GM18861 (cell line): ENCODE data around the gene CCN6.

Experiments
- ATAC-seq: cut with Tn5 transposase; IDR thresholded peaks from one replicate; pipeline ENCODE4 v1.9.1; 2021; ENCODE audit not compliant: unreplicated experiment

CCN6 gene

DNA sequence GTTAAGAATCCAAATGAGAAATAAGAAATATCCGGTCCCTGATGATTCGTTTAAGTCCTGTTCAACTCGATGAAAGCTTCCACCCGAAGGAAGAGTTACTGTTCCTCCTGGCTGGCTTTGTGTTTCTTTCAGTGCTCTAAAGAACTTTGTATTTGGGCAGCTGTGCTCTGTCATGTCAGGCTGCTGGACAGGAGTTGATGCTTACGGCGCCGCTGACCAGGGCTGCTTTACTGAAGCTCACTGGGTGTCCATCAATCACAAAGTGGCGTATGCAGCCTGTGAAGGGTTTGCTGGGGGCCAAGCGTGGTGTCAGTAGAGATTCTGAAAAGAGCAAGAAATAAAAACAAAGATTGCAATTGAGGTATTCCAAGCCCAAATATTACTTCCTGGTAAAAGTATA is 55.4 kb downstream of the CCN6 start:
- ATAC-seq = no peak

DNA sequence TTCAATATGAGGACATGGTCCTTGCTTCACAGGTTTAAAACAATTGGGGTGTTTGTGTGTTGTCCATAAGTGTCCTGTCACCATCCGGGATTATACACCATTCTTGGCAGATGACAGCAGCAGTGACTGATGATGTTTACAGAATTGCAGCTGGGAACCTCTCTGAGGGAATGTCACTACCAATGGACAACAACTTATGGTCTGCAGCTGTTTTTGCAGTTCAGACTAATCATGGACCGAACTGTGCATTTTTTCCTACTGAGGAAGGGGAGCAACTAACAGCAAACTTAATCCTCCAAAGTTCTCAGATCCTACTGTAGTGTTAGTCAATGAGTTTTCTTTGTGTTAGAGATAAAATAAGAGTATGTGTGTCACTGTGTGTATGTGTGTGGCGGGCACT is 59.5 kb downstream of the CCN6 start:
- ATAC-seq = no peak

DNA sequence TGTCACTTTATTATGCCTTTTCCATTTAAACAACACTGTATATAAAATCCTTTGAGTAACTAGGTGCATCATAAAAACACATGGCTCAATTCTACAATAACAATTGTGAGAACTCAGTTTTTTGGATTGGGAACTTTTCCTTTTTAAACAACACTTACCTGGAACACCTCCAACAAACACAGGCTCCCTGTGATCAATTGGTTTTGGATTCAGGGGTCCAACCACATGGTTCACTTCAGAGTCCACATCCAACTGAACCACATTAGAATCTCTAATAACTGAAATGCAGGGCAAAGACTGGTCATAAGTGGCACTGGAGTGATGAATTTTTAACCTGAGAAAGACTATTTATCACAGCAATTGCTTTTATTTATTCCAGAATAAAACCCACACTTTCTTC is 60.0 kb downstream of the CCN6 start:
- no peak for ATAC-seq

DNA sequence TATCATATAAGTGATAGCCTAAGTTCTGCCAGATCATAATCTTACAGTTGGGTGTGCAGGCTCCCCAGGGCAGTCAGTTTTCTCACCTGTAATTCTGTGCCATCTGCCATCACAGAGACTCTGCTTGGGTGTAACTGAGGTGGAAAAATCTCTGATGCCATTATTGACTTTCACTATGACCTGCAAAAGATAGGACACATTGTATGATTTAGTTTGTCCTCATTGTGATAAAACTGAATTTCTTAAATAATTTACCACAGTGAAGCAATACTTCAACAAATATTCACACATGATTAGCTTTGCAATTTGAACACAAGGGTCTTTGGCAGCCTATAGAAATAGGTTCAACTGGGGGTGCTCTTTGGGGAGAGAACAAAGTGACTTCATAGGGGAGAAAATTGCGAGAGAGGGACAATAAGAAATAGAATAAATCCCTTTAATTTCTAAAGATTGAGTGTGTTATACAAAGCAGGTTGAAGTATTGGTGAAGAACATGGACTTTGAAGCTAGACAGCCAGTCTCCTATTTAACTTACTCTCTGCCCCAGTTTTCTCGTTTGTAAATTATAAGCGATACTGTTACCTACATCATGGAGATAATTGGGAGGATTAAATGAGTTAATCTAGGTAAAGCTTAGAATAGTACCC is 60.8 kb downstream of the CCN6 start:
- ATAC-seq = no peak

DNA sequence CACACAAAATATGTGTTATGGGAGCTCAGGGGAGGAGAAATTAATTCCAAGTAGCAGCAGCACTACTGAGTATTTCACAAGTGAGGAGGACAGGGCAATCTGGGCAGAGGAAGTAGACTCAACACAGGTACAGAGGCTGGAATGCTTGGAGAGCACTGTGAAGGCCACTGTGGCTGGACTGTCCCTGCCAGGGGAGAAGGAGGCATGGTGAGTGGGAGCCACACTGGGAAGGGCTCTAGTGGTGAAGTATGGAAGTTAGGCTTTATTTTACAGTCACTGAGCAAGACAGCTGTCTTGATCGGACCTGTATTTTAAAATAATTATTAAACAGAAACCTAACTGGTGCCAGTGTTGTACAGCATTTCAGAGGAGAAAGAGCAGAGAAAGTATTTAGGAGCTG is 62.3 kb downstream of the CCN6 start:
- ATAC-seq = no peak

DNA sequence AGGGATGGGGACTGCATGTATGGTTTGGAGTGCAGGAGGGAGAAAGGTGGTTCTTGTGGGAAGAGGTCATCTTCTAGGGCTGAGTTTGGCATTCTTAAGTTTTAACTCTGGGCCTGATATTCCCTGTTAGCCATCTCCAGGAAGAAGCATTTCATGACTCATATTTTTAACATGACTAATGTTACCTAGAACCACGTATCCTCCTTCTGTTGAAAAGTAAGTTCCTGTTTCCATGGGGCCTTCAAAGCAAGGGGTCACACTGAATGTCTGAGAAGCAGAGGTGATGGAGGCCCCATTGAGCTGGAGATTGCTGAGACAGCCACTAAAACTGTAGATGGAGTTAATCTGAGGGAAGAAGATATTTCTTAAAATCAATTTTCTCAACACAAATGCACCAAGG is 63.6 kb downstream of the CCN6 start:
- no peak for ATAC-seq

DNA sequence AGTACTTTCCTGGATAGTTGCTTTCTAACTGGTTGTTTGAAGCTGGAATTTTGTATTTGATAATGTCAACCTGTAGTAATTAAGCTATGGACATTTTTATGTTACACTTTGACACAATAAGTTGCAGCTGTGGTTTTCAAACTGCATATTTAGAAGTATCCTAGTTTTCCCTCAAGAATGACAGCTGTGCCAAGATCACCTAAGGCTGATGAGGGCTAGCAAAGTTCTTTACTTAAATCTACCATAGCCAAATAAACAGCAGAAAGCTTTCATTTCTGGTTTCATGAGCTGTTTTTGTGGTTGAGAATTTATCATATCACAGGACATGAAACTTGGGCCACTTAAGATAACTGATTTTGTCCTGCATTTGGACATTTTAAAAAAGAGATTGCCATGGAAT is 64.1 kb downstream of the CCN6 start:
- no peak for ATAC-seq
